ENCODE data around the gene ZBTB5.
A peak's percentile ranks its signal among the peaks of the same experiment; 100 is the strongest.
"Not testable (repeated sequence)": the region's sequence is repeated elsewhere in the genome, so short reads cannot be mapped to it uniquely, and the experiment has no call there.

Gene ZBTB5

DNA sequence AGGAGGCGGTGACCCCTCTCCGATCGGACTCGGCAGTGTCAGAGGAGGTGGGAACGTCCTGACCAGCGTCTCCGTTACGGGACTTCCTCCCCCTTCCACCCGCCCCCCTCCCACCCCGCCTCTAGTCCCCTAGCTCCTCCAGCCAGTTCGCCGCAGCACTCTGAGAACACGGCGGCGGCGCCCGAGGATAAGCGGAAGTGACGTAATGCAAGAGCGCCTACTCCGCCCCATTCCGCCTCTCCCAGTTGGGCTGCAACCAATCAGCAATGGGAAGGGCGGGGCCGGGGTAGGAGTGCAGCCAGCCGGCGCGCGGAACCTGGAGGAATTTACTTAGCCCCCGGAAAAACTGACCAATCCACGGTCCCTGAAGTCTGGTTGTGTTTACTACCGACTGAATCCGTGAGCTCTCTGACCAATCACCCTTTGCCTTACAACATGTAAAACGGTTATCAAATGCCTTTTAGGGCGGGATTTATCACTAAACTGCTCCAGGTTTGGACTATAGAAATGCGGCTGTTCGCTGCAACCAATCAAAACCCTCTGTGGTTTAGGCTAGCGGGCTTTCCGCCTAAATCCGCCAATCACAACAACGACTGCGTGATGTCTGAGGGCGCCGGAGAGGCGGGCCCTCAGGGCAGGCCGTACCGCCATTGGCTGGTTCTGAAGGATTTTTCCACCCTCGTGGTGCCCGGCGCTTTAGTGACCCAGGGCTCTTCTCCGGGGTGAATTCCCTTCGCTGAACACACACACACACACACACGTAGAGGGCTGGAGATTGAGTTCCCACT lies at the start of gene ZBTB5:
TSS of gene ZBTB5 (minus strand) at position 202 of the 788 bp plus-strand sequence. CDS start 22,899 bp downstream, outside the sequence.
- DNase-seq (ENCODE audit: low spot score) = peak; percentile 100

DNA sequence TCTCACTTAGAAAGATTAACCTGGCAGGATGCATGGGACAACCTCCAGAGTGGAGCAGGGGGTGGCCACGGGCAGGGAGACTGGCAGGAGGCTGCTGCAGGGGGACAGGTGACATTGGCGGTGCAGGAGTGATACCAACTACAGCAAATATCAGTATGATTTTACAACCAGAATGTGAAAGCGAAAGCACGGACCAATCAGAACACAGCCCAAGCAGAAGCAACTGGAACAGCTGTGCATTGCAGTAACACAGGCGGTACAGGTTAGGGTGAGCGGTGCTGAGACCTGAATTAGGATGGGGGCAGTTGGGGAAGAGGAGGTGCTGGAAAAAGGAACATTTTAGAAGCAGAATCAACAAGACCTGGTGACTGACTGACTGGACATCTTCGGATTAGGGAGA lies 49.7 kb upstream of the ZBTB5 start:
- DNase-seq (ENCODE audit: low spot score) = no peak

- not testable (repeated sequence) for DNase-seq (ENCODE audit: low spot score)
These were observed 49.2 kb upstream of the ZBTB5 start for GRCh38 chr9:37514415-37514814.

DNA sequence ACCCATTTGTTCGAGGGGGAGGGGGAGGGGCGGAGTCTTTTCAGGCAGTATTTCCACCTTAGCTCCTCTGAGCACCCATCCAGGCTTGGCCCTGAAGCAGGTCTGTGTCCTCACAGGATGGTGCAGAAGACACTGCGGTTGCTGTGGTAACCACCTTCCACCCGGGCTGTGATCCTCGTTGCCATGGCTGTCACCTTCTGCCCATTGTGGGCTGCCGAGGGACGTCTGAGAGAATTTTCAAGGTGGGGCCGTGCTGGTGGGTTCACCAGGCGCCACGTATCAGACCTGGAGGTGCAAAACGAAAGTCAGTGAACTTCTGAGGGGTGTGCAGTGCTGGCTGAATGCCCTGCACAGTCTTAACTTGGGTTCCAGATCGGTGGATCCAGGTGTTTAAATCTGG lies 47.2 kb upstream of the ZBTB5 start:
- no peak for DNase-seq (ENCODE audit: low spot score)

DNA sequence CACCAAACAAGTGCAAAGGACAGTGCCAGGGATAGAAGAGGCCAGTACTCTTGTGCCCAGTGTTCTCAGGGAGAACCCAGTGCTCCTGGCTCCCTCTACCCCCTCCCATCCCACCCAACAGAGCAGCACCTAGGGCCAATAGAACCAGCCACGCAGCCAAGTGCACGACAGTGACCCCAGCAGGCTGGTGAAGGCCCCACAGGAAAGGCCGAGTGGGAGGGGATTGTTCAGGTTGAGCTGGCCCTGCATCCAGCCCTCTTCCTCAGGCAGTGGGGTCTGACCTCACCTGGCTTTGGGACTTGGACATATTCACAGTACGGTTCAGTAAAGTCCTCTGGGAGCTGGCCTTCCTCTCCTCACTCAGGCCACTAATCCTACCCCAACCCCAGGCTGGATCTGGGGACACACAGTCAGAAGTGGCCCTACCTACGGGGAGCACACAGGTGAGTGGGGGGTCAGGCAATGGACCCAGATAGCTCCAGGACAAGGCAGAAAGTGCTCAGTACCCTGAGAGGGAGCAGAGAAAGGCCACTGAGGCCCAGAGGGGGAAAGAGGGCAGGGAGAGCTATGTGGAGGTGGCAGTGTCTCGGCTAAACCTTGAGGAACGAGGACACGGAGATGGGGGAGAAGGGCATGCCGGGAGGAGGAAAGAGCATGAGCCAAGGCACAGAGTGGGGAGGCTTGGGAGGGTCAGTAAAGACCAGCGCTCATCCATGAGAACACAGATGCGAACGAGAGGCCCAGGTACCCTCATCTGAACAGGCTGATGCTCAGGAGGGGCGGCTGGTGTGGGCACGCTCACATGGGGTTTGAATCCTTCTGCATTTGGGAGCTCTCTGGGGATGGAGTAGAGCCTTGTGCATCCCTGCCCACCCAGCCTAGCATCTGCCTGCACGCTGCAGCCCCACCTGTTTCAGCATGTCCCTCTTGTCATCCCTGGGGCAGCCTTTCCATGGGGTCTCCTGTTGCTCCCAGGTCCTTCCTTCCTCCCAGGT lies 46.1 kb upstream of the ZBTB5 start:
- DNase-seq (ENCODE audit: low spot score) = peak; percentile 25

GRCh38 chr9:37510053-37510452 lies 44.8 kb upstream of the ZBTB5 start:
- not testable (repeated sequence) for DNase-seq (ENCODE audit: low spot score)

GRCh38 chr9:37509536-37509935 lies 44.3 kb upstream of the ZBTB5 start:
- no peak for DNase-seq (ENCODE audit: low spot score)

DNA sequence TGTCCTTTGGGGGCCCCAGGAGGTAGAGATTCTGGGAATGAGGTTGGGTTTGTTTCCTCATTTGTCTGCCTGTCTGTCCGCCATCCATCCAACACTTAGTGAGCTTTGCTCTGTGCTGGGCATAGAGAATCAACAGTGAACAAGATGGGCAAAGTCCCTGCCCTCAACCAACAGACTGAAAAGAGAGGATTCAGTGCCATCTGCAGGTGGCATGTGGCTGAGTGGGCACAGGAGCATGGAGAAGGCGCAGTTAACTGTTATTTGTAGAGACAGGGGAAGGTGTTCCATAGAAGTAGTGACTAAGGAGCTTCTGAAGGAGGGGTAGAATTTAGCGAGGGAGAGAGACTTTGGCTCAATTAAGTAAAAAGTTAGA lies 43.6 kb upstream of the ZBTB5 start:
- no peak for DNase-seq (ENCODE audit: low spot score)

DNA sequence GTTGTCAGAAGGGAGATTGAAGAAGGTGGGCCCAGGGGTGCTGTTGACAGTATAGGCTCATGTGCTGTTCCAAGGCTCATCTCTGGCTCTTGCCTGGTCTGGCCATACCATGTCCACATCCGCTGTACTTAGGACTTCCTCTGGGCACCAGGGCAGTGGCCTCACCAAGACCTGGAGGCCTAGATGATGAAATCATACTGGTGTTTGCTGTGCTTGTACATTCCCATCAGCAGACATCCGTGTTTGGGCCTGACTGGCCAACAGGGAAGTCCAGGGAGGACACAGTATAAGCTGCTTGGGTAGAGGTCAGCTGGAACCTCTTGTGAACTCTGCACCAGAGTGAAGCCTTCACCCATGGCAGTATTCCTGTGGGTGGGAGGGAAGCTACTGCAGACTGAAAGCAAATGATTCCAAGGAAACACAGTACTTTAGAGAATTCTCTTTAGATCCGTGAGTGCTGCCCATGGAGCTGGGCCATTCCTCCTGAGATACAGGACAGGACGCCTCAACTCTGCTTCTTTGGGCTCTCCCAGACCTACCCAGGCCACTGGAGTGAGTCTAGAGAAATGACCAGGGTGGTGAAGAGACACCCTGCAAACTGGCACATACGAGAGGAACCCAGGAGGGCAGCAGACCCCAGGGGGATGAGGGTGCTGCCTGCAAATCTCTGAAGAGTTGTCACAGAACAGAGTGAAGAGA lies 43.0 kb upstream of the ZBTB5 start:
- DNase-seq (ENCODE audit: low spot score) = no peak

GRCh38 chr9:37507566-37508134 lies 42.4 kb upstream of the ZBTB5 start:
- DNase-seq (ENCODE audit: low spot score) = no peak

GRCh38 chr9:37504605-37505004 lies 39.4 kb upstream of the ZBTB5 start:
- no peak for DNase-seq (ENCODE audit: low spot score)

GRCh38 chr9:37503736-37504135 lies 38.5 kb upstream of the ZBTB5 start:
- peak; percentile 21 for DNase-seq (ENCODE audit: low spot score)

- DNase-seq (ENCODE audit: low spot score) = no peak
These were observed 36.8 kb upstream of the ZBTB5 start for GRCh38 chr9:37501957-37502596.

GRCh38 chr9:37499297-37499696 lies 34.0 kb upstream of the ZBTB5 start:
- DNase-seq (ENCODE audit: low spot score) = no peak

GRCh38 chr9:37498457-37498856 lies 33.2 kb upstream of the ZBTB5 start:
- no peak for DNase-seq (ENCODE audit: low spot score)

DNA sequence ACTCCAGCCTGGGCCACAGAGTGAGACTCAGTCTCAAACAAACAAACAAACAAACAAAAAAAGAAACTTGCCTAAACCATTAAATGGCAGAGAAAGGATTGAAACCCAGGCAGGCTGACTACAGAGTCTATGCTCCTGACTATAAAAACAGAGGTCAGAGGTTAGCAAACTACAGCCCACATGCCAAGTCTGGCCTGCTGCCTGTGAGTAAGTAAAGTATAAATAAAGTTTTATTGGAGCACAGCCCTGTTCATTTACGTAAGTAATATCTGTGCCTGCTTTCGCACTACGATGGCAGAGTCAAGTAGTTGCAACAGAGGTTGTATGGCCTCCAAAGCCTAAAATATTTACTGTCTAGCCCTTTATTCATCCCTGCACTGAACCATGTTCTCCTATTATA lies 32.1 kb upstream of the ZBTB5 start:
- no peak for DNase-seq (ENCODE audit: low spot score)

GRCh38 chr9:37496020-37496419 lies 30.8 kb upstream of the ZBTB5 start:
- DNase-seq (ENCODE audit: low spot score) = no peak

DNA sequence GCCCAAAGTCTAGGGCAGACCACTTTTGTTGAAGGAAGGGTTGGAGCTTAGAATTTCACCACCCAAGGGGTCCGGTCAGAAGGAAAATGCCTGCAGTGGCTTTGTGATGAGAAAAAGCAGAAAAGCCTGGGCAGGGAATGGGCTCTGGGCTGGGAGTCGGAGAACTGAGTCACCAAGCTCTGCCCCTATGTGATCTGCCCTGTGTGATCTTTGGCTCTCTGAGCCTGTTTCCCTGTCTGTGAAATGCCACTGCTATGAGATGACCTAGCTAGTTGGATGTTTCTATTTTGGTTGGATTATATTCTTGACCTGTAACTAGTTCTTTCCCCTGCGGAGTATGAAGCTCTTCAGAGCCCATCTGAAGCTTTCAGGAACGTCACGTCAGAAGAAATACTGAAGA lies 30.3 kb upstream of the ZBTB5 start:
- DNase-seq (ENCODE audit: low spot score) = no peak

DNA sequence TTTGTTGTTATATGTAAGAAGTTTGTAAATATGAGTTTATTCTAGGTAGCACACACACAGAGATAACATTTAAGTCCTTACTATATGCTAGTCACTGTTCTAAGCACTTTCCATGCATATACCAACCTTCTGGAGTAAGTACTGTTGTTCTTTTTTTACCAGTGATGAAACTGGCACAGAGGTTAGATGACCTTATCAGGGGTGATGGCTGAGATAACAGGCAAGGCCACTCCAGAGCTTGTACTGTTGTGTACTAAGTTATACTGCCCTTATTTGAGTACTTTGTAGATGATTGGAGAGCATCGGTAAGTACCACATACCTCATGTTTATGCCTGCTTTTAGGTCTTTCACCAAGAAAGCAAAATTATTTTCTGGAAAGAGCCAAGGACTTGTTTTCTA lies 26.7 kb upstream of the ZBTB5 start:
- DNase-seq (ENCODE audit: low spot score) = no peak

DNA sequence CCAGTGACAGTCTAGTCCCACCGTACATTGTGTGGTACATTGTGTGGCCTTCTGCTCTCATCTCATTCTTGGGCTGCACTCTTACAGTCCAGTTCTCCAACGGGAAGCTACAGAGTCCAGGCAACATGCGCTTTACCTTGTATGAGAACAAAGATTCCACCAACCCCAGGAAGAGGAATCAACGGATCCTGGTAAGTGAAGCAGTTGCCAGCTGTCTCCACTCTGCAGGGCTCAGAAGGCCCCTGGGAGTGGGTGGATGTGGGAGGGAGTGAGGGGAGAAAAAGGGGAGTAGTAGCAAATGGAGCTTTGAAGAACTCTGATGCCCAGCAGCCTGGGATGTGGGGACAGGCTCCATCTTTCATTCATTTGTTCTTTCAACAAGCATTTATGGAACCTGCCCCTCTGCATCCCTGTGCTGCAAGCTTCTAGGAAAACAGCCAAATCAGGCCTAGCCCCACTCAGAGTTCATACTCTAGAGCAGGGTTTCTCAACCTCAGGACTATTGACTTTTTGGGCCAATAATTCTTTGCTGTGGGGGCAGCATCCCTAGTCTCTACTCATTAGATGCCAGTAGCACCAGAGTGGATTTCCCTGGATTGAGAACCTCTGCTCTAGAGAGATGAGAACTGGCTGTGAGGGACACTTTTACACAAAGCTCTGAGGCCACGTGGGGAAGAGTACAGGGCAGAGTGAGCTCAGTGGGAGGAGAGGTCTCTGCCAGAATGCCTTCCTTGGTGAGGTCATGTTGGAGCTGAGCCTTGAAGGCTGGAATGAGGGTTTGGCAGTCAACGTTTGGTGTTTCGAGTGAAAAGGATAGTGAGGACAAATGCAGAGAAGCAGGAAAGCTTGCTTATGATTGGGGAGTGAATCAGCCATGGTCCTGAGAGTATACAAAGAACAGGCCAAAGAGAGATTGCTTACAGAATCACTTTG lies 21.6 kb upstream of the ZBTB5 start:
- DNase-seq (ENCODE audit: low spot score) = peak; percentile 67
